ENCODE results near the gene BCL2L13.

DNA sequence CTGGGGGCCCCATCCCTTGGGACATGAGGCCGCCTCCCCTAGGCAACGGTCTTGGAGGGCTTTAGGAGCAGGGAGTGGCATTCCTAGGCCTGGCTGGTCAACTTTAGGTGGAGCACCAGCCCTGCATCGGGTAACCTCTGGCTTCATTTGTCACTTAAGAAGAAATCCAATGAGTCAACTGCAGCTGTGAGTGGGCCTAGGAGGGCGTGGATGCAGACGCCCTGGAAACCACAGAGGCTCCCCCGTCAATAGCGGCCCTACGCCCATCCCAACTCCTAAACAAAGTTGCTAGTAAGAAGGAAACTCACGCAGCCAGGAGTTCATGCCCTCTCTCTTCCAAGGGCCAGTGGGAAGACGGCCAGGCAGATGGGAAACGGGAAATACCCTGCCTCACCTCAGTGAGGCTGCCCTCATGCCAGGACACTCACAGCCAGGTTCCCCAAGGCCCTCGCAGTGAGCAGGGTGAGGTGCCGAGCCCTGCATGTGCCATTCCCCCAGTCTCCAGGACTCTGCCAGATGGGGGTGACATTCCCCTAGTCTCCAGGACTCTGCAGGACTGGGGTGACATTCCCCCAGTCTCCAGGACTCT, 114.9 kb downstream of the BCL2L13 start:
- TF ChIP-seq CTCF (IDR thresholded peaks at IDR 0.05) (no peak), POLR2A (IDR thresholded peaks at IDR 0.05) (no peak)

All from thyroid gland (tissue), 4 donors.